GM23338 (cell line): ENCODE results near the gene ROBO1.

ENCODE experiments used
- CTCF ChIP-seq, 2 experiments: fragments of 200-600 bp in 1 of 2; sonication (generic) in 1 of 2; conservative IDR thresholded peaks; 2 replicates each; pipeline versions ENCODE4 v1.5.1 to v1.6.1; 2016 to 2017; ENCODE audit warnings: antibody characterized with exemption in 2 of 2, low read depth in 2 of 2, mild to moderate bottlenecking in 2 of 2, moderate library complexity in 1 of 2
- POLR2AphosphoS5 ChIP-seq: IDR thresholded peaks from 2 replicates; pipeline ENCODE4 v1.6.1; 2016; ENCODE audit warnings: antibody characterized with exemption, low read depth

- TF ChIP-seq POLR2AphosphoS5 (no peak), CTCF (conservative IDR thresholded peaks at IDR 0.05; ENCODE audit: low read depth in 2 of 2) (no peak)
These were observed 793.5 kb downstream of the ROBO1 start for GRCh38 chr3:78974181-78974790.
